Duodenal mucosa (tissue), 2 donors: Measurements from ENCODE around the gene PJA2.

Experiments
- H3K27ac ChIP-seq: one replicate; pipeline ENCODE4 v1.7.0; 2013; ENCODE audit warnings: low read depth, low read length
- H3K27me3 ChIP-seq, 2 donors: one replicate each; pipeline ENCODE4 v1.7.0; 2013; ENCODE audit warnings: low read length in 2 of 2, control low read depth in 1 of 2; ENCODE audit not compliant: insufficient read depth in 2 of 2, control insufficient read depth in 1 of 2
- H3K36me3 ChIP-seq, 2 donors: one replicate each; pipeline ENCODE4 v1.7.0; 2013; ENCODE audit warnings: low read length in 2 of 2, control low read depth in 1 of 2; ENCODE audit not compliant: insufficient read depth in 2 of 2, control insufficient read depth in 1 of 2
- H3K4me1 ChIP-seq, 2 donors: one replicate each; pipeline ENCODE4 v1.7.0; 2013; ENCODE audit warnings: low read length in 2 of 2, control low read depth in 1 of 2; ENCODE audit not compliant: insufficient read depth in 2 of 2, control insufficient read depth in 1 of 2
- H3K4me3 ChIP-seq, 2 donors: one replicate each; pipeline ENCODE4 v1.7.0; 2013; ENCODE audit warnings: low read length in 2 of 2, low read depth in 1 of 2
- H3K9ac ChIP-seq, 2 donors: one replicate each; pipeline ENCODE4 v1.7.0; 2013; ENCODE audit warnings: low read length in 2 of 2, low read depth in 1 of 2
- H3K9me3 ChIP-seq, 2 donors: one replicate each; pipeline ENCODE4 v1.7.0; 2013; ENCODE audit warnings: low read length in 2 of 2, control low read depth in 1 of 2; ENCODE audit not compliant: control insufficient read depth in 1 of 2

PJA2 gene

GRCh38 chr5:109351988-109352864, 57.5 kb downstream of the PJA2 start:
- H3K4me1 ChIP-seq = no peaks in the 10 kb centered on the region
- H3K4me3 ChIP-seq = no peak overlapping the region
- peaks cover 23 to 36% of the 10 kb centered on the region in 2 donors for H3K36me3 ChIP-seq
- no peaks in the 10 kb centered on the region for H3K27me3 ChIP-seq
- H3K27ac ChIP-seq = no peak overlapping the region
- H3K9ac ChIP-seq = no peak overlapping the region
- H3K9me3 ChIP-seq = no peaks in the 10 kb centered on the region

DNA sequence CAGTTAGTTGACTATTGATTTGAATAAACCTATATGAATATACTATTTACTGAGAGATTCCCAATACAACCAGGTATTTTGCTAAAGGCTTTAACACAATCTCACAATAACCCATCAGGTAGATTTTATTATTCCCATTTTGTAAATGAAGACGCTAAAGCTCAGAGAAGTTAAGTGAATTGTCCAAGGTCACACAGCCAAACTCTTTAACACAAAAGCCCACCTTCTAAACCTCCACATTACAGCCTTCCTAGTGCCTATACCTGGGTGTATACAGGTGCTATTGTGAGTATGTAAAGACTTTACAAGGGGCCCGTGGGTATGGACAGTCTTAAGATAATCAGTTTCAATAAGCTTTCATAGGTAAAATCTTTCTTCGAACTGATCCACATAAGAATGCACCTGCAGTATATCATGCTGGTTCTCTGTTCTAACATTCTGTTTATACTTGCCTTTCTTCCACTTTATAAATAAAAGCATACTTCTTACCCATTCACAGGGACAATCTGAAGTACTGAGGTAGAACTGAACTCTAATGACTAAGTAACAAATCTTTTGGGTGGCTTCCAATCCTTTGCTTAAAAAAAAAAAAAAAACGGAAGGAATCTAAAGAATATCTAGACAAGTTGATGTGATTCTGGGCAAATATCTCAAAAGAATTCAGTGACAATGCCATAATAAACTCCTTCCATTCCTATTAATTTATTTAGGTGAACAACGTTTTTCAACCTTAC, 59.1 kb downstream of the PJA2 start:
- Histone ChIP-seq H3K4me3 (no peak overlapping the region), H3K9me3 (no peaks in the 10 kb centered on the region), H3K27ac (no peak overlapping the region), H3K36me3 (peaks cover 19 to 34% of the 10 kb centered on the region in 2 donors), H3K9ac (no peak overlapping the region), H3K27me3 (no peaks in the 10 kb centered on the region), H3K4me1 (no peaks in the 10 kb centered on the region)

- Histone ChIP-seq H3K4me3 (no peak overlapping the region), H3K27ac (no peak overlapping the region), H3K9ac (no peak overlapping the region), H3K36me3 (peaks cover 19 to 29% of the 10 kb centered on the region in 2 donors), H3K4me1 (no peaks in the 10 kb centered on the region), H3K9me3 (no peaks in the 10 kb centered on the region), H3K27me3 (no peaks in the 10 kb centered on the region)
Observed at GRCh38 chr5:109349388-109349787, 60.4 kb downstream of the PJA2 start.

- Histone ChIP-seq H3K27ac (no peak overlapping the region), H3K9ac (no peak overlapping the region), H3K4me1 (no peaks in the 10 kb centered on the region), H3K9me3 (no peaks in the 10 kb centered on the region), H3K27me3 (no peaks in the 10 kb centered on the region), H3K4me3 (no peak overlapping the region), H3K36me3 (peaks cover 19 to 36% of the 10 kb centered on the region in 2 donors)
Observed at GRCh38 chr5:109347252-109347888, 62.4 kb downstream of the PJA2 start.

GRCh38 chr5:109345699-109346098, 64.1 kb downstream of the PJA2 start:
- peaks cover 19 to 31% of the 10 kb centered on the region in 2 donors for H3K36me3 ChIP-seq
- no peak overlapping the region for H3K27ac ChIP-seq
- H3K4me3 ChIP-seq = no peak overlapping the region
- no peaks in the 10 kb centered on the region for H3K27me3 ChIP-seq
- no peaks in the 10 kb centered on the region for H3K9me3 ChIP-seq
- H3K4me1 ChIP-seq = no peaks in the 10 kb centered on the region
- no peak overlapping the region for H3K9ac ChIP-seq

DNA sequence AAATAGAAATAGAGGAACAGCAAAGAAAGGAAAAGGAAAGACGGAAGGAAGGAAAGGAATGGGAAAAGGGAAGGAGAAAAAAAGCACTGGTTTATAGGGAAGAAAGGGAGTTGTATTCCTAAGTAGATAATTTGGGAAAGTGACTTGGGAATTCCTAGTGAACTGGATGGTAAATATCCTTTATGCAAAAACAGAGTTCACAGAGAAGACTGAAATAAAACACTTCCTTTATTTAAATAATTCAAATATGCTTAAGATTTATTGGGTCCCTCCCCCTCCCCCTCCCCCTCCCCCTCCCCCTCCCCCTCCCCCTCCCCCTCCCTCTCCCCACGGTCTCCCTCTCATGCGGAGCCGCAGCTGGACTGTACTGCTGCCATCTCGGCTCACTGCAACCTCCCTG, 69.4 kb downstream of the PJA2 start:
- no peak overlapping the region for H3K9ac ChIP-seq
- no peak overlapping the region for H3K4me3 ChIP-seq
- H3K9me3 ChIP-seq = no peaks in the 10 kb centered on the region
- no peaks in the 10 kb centered on the region for H3K4me1 ChIP-seq
- no peaks in the 10 kb centered on the region for H3K27me3 ChIP-seq
- no peak overlapping the region for H3K27ac ChIP-seq
- H3K36me3 ChIP-seq = peaks cover 18 to 22% of the 10 kb centered on the region in 2 donors

DNA sequence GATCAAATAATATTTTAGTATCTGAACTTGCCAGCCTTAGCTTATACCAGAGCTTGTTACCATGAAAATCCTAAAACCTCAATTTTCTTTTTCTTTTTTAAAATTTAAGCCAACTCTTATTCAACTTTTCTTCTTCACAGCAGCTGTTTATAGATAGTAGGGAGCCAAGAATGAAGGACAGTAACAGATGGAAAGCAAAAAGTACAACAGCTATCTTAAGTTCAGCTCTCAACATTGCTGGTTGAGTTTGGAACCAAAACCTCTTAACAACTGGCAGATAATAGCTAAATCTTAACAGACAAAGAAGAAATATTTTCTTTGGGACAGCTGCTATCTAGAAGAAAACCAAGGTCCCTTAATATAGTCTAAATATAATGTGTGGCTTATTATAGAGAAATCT, 74.7 kb downstream of the PJA2 start:
- no peaks in the 10 kb centered on the region for H3K27me3 ChIP-seq
- H3K4me1 ChIP-seq = no peaks in the 10 kb centered on the region
- H3K27ac ChIP-seq = no peak overlapping the region
- no peaks in the 10 kb centered on the region for H3K9me3 ChIP-seq
- H3K9ac ChIP-seq = no peak overlapping the region
- peaks cover 21 to 23% of the 10 kb centered on the region in 2 donors for H3K36me3 ChIP-seq
- no peak overlapping the region for H3K4me3 ChIP-seq

DNA sequence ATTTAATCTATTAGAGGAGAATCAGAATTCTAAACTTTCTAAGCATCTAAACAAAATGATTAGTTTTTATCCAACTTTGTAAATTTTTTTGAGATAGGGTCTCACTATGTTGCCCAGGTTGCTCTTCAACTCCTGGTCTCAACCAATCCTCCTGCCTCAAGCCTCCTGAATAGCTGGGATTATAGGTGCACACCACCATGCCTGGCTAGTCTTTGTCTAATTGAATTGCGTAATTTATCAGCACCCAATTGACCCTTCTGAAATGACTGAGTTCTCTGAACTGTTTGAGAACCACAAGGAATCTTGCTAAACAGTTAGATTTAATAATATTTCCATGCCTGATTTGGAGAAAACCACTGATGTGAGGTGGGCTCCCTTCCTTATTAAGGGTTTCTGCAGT, 75.7 kb downstream of the PJA2 start:
- peaks cover 21 to 22% of the 10 kb centered on the region in 2 donors for H3K36me3 ChIP-seq
- no peaks in the 10 kb centered on the region for H3K4me1 ChIP-seq

GRCh38 chr5:109329333-109330237, 80.2 kb downstream of the PJA2 start:
- Histone ChIP-seq H3K4me3 (no peak overlapping the region), H3K4me1 (no peaks in the 10 kb centered on the region), H3K9ac (no peak overlapping the region), H3K27ac (no peak overlapping the region), H3K9me3 (no peaks in the 10 kb centered on the region), H3K27me3 (no peaks in the 10 kb centered on the region), H3K36me3 (peaks cover 4 to 12% of the 10 kb centered on the region in 2 donors)

More for the DNA sequence above, 75.7 kb downstream of the PJA2 start:
- Histone ChIP-seq H3K9ac (no peak overlapping the region), H3K4me3 (no peak overlapping the region), H3K9me3 (no peaks in the 10 kb centered on the region), H3K27ac (no peak overlapping the region), H3K27me3 (no peaks in the 10 kb centered on the region)
